Measurements from ENCODE around the gene RABGAP1L. TPM values are rescaled to one million over a fixed set of nuclear protein-coding genes. Genes with fewer than 3 reads are reported as not detected.

Gene RABGAP1L
- total and polyA plus RNA-seq, 4 donors = 4.8 to 53.5 (median 18.8) TPM

DNA sequence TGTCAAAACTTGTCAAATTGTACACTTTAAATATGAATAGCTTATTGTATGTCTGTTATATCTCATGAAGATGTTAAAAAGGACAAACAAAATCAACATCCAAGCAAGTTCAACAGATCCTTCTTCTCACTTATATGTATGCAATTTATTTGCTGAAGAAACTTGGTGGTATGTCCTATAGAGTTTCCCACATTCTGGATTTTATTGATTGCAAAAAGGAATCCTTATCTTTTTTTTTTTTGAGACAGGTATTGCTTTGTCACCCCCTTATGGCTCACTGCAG is 5.6 kb upstream of the RABGAP1L start:
- Histone ChIP-seq H3K9me3 (ENCODE audit: control insufficient read depth in 4 of 4, low read length in 3 of 4) (no peaks in the 10 kb centered on the region), H3K4me3 (ENCODE audit: low read depth in 1 of 3, low read length in 3 of 3) (no peak overlapping the region), H3K9ac (ENCODE audit: low read depth in 1 of 2, low read length in 2 of 2) (no peak overlapping the region), H3K36me3 (ENCODE audit: control insufficient read depth in 4 of 4, insufficient read depth in 3 of 4, low read depth in 1 of 4, low read length in 3 of 4) (no peaks in the 10 kb centered on the region), H3K27ac (ENCODE audit: low read depth in 1 of 2, low read length in 2 of 2) (no peak overlapping the region), H3K27me3 (ENCODE audit: control insufficient read depth in 4 of 4, insufficient read depth in 4 of 4, low read length in 3 of 4) (no peaks in the 10 kb centered on the region), H3K4me1 (ENCODE audit: control insufficient read depth in 4 of 4, insufficient read depth in 4 of 4, low read length in 3 of 4) (peaks cover 0 to 5% (median 0%) of the 10 kb centered on the region in 4 donors)
- TF ChIP-seq YY1 (IDR thresholded peaks at IDR 0.05) (no peak), RAD21 (IDR thresholded peaks at IDR 0.05) (no peak), NR2F2 (IDR thresholded peaks at IDR 0.05) (no peak)
- no peak for DNase-seq (ENCODE audit: low spot score)

DNA sequence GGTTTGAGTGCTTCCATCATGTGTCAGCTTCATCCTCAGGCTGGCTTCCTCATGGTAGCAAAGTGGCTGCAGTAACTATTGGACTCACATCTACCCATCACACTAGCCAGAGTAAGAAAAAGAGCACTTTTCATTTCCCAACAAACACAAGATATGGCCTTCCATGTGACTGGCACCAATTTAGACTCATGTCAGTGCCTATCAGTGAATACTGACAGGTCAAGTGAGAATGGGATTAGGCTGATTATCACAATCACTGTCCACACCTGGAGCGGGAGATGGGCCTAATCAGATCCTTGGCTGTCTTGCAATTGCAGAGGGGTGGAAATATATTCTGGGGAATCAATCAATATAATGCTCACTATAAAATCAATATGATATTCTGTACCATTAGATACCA is 2.9 kb upstream of the RABGAP1L start:
- no peaks in the 10 kb centered on the region for H3K27me3 ChIP-seq (ENCODE audit: control insufficient read depth in 4 of 4, insufficient read depth in 4 of 4, low read length in 3 of 4)
- WGBS = 100% methylated on average over 1 of the region's 1 CpG
- no peak overlapping the region for H3K9ac ChIP-seq (ENCODE audit: low read depth in 1 of 2, low read length in 2 of 2)
- no peaks in the 10 kb centered on the region for H3K36me3 ChIP-seq (ENCODE audit: control insufficient read depth in 4 of 4, insufficient read depth in 3 of 4, low read depth in 1 of 4, low read length in 3 of 4)
- H3K4me1 ChIP-seq (ENCODE audit: control insufficient read depth in 4 of 4, insufficient read depth in 4 of 4, low read length in 3 of 4) = peaks cover 0 to 15% (median 4%) of the 10 kb centered on the region in 4 donors
- no peak overlapping the region for H3K27ac ChIP-seq (ENCODE audit: low read depth in 1 of 2, low read length in 2 of 2)
- no peak overlapping the region for H3K4me3 ChIP-seq (ENCODE audit: low read depth in 1 of 3, low read length in 3 of 3)
- no peaks in the 10 kb centered on the region for H3K9me3 ChIP-seq (ENCODE audit: control insufficient read depth in 4 of 4, low read length in 3 of 4)
- TF ChIP-seq JUND (IDR thresholded peaks at IDR 0.05) = no peak
- no peak for TF ChIP-seq GABPA (IDR thresholded peaks at IDR 0.05 in 1 of 2, conservative IDR thresholded peaks at IDR 0.05 in 1 of 2)
- TF ChIP-seq RAD21 (IDR thresholded peaks at IDR 0.05) = no peak
- TF ChIP-seq YY1 (IDR thresholded peaks at IDR 0.05) = no peak
- no peak for TF ChIP-seq HNF4A (conservative IDR thresholded peaks at IDR 0.05)
- TF ChIP-seq, protein P1, sequence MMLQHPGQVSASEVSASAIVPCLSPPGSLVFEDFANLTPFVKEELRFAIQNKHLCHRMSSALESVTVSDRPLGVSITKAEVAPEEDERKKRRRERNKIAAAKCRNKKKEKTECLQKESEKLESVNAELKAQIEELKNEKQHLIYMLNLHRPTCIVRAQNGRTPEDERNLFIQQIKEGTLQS (IDR thresholded peaks at IDR 0.05) = no peak
- no peak for TF ChIP-seq HNF4G (IDR thresholded peaks at IDR 0.05)
- TF ChIP-seq FOXA2 (IDR thresholded peaks at IDR 0.05) = no peak
- TF ChIP-seq, protein P2, sequence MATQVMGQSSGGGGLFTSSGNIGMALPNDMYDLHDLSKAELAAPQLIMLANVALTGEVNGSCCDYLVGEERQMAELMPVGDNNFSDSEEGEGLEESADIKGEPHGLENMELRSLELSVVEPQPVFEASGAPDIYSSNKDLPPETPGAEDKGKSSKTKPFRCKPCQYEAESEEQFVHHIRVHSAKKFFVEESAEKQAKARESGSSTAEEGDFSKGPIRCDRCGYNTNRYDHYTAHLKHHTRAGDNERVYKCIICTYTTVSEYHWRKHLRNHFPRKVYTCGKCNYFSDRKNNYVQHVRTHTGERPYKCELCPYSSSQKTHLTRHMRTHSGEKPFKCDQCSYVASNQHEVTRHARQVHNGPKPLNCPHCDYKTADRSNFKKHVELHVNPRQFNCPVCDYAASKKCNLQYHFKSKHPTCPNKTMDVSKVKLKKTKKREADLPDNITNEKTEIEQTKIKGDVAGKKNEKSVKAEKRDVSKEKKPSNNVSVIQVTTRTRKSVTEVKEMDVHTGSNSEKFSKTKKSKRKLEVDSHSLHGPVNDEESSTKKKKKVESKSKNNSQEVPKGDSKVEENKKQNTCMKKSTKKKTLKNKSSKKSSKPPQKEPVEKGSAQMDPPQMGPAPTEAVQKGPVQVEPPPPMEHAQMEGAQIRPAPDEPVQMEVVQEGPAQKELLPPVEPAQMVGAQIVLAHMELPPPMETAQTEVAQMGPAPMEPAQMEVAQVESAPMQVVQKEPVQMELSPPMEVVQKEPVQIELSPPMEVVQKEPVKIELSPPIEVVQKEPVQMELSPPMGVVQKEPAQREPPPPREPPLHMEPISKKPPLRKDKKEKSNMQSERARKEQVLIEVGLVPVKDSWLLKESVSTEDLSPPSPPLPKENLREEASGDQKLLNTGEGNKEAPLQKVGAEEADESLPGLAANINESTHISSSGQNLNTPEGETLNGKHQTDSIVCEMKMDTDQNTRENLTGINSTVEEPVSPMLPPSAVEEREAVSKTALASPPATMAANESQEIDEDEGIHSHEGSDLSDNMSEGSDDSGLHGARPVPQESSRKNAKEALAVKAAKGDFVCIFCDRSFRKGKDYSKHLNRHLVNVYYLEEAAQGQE (IDR thresholded peaks at IDR 0.05) = no peak
- TF ChIP-seq, protein P3, sequence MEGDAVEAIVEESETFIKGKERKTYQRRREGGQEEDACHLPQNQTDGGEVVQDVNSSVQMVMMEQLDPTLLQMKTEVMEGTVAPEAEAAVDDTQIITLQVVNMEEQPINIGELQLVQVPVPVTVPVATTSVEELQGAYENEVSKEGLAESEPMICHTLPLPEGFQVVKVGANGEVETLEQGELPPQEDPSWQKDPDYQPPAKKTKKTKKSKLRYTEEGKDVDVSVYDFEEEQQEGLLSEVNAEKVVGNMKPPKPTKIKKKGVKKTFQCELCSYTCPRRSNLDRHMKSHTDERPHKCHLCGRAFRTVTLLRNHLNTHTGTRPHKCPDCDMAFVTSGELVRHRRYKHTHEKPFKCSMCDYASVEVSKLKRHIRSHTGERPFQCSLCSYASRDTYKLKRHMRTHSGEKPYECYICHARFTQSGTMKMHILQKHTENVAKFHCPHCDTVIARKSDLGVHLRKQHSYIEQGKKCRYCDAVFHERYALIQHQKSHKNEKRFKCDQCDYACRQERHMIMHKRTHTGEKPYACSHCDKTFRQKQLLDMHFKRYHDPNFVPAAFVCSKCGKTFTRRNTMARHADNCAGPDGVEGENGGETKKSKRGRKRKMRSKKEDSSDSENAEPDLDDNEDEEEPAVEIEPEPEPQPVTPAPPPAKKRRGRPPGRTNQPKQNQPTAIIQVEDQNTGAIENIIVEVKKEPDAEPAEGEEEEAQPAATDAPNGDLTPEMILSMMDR (IDR thresholded peaks at IDR 0.05; ENCODE audit: low read depth, low read length, missing input control) = no peak
- TF ChIP-seq EGR1 (IDR thresholded peaks at IDR 0.05; ENCODE audit: low read depth in 2 of 2) = no peak
- TF ChIP-seq, protein P4, sequence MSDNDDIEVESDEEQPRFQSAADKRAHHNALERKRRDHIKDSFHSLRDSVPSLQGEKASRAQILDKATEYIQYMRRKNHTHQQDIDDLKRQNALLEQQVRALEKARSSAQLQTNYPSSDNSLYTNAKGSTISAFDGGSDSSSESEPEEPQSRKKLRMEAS (IDR thresholded peaks at IDR 0.05) = no peak
- no peak for TF ChIP-seq SP1 (IDR thresholded peaks at IDR 0.05)
- no peak for TF ChIP-seq RXRA (IDR thresholded peaks at IDR 0.05)
- TF ChIP-seq, protein P5, sequence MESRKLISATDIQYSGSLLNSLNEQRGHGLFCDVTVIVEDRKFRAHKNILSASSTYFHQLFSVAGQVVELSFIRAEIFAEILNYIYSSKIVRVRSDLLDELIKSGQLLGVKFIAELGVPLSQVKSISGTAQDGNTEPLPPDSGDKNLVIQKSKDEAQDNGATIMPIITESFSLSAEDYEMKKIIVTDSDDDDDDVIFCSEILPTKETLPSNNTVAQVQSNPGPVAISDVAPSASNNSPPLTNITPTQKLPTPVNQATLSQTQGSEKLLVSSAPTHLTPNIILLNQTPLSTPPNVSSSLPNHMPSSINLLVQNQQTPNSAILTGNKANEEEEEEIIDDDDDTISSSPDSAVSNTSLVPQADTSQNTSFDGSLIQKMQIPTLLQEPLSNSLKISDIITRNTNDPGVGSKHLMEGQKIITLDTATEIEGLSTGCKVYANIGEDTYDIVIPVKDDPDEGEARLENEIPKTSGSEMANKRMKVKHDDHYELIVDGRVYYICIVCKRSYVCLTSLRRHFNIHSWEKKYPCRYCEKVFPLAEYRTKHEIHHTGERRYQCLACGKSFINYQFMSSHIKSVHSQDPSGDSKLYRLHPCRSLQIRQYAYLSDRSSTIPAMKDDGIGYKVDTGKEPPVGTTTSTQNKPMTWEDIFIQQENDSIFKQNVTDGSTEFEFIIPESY (IDR thresholded peaks at IDR 0.05) = no peak
- no peak for DNase-seq (ENCODE audit: low spot score)

Data from liver (tissue), 9 donors.